Brain pericyte (primary cell): ENCODE results near the gene PER2.

Experiments
- DNase-seq: peaks from one replicate; pipeline ENCODE4 v3.0.0-alpha.2; 2012; ENCODE audit warnings: low read depth, low spot score

The PER2 gene

DNA sequence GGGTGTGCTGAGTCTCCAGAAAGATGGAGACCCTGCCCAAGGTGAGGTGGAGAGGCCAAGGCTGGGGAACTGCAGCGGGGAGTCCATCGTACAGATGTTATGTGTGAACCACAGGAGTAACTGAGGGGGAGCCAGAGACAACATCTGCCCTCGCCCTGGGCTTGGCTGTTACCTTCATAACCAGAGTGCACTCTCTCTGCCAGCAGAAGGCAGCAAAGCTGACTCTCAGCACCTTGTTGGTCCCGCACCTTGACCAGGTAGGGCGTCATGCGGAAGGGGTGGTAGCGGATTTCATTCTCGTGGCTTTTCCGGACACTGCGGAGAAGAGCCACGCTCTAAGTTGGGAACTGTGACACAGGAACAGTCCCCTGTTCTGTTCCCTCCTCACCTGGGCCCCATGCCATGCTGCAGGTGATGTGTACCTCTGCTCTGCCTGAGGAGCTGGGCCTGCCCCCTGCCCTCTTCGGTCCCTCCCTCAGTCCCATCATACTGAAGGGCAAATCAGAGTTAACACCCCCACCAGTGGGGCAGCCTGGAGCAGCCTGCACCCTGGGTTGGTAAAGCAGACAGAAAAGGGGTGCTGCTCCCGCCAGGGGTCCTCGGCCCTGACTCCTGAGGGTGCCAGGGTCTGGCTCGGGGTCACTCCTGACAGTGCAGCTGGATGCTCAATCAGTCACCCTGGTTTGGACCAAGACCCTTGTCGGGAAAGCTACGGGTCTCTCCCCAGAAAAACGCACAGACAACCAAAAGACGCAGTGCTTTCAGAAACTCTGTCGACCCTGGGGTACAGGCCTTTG is 20.3 kb downstream of the PER2 start:
- no peak for DNase-seq

DNA sequence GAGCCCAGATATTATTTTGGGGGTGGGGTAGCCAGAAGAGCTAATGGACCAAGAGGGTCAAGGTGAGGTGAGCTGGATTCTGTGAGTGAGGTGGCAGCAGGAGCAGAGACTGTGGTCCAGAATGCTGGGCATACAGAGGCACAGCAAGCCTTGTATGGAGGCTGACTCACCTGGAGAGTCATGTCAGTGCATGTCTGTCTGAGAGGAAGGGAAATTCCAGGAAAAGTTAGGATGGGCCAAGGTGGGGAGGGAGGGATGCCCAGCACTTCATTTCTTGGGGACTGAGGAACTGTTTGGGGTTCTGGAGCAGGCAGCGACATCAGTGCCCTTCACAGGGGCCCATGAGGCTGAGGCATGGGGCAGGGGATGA is 21.1 kb downstream of the PER2 start:
- no peak for DNase-seq

GRCh38 chr2:238265605-238266004 is 22.8 kb downstream of the PER2 start:
- no peak for DNase-seq

GRCh38 chr2:238264072-238264460 is 24.3 kb downstream of the PER2 start:
- no peak for DNase-seq

- DNase-seq, result peak; percentile 72
Observed at GRCh38 chr2:238263204-238264071, 25.0 kb downstream of the PER2 start.

DNA sequence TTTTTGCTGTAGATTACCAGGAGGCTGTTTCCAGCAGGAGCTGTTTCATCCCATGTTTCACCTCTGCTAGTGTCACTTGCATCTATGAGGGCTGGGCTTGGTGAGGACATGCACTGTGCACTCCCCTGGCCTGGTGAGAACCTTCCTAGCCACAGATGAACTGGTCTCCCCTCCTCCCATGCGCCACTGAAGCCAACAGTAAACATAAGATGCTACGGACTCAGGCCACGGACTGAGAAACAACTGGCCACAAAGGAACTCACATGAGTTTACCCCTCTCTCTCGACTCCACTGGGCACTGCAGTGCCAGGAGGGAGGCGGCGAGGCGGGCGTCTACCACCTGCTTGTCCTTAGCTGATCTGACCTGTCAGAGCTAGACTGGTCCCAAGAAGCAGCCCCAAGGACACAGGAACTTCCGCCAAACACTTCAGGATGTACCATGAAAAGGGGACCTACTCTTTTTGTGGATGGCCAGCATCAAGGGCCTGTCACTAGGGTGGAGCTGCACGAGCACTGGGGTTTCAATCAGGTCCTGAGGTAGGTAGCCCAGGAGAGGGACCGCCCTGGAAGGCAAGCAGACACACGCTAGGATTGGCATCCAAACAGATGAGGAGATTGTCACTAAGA is 25.8 kb downstream of the PER2 start:
- no peak for DNase-seq

DNA sequence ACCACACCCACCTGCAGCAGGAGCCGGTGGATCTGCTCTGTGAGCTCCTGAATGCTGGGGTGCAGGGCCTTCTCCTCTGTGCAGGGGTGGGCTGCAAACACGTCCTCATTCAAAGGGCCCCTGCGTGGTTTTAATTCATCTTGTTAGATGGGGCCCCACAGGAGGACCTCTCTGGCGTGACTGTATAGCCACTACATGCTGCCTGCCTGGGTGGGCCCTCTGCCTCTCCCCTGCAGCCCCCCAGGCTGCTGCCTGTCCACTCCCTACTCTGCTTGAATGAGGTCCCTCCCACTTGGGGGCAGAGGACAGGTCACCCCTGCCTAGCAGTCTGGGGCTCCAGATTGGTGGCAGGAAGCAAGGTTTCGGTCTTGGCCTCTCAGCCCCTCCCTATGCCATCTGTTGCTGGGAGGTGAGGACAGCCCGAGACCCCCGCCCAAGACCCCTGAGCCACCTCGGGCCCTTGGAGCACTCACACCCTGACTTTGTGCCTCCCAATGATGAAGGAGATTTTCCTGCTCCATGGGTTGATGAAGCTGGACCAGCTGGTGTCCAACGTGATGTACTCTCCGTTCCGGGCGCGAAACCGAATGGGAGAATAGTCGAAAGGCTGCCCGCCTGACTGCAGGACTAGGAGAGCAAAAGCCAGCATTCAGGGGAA is 26.6 kb downstream of the PER2 start:
- no peak for DNase-seq

DNA sequence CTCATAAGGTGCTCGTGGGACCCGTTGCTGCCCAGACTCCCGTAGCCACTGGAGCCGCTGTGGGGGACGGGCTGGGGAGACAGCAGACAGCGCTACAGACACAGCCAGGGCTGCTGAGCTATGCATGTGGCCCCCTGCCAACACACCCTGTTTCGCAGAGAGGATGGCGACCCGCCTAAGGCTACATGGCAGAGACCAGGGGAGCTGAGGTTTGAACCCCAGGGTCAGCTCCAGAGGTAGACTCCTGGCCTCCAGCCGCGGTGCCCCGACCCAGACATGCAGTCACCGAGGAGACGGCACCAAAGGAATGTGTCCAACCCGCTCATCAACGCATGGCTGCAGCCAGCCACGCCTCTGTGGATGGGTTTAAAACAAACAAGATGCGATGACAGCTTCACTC is 27.5 kb downstream of the PER2 start:
- no peak for DNase-seq

GRCh38 chr2:238259061-238260020 is 29.1 kb downstream of the PER2 start:
- DNase-seq, result no peak

DNA sequence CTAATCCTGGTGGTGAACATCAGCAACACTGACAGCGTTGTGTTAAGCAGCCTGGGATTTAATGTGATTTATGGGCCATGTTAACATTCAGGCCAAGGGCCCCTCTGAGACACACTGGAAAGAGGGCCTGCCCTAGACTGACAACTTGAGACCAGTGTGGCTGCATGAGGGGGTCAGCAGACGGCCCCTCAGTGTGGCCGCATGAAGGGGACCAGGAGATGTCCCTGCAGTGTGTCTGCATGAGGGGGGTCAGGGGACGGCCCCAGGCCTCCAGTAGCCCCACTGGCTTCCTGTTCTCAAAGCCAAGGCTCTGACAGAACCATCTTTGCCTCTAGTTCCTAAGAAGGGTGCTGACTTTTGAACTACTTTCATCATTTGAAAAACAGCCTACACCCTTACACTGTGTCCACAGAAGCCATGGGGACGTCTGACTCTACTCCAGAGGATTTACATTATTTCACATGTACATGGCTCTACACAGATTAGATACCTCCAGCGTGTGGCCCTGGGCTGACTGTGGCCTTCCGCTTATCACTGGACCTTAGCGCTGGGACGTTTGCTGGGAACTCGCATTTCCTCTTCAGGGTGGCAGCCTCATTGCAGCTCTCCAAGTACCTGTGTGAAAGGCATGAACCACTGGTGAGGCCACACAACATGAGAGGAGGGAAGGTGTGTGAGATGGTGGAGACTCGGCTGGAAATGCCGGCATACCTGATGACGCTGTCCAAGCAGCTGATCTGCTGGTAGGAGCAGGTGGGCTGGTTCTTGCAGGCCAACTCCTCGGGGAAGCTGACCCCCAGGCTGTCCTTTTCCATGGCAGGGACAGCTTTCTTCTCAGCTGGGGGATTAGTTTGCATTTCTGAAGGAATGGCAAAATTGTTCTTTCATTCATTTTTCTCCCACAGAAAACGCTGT is 30.4 kb downstream of the PER2 start:
- DNase-seq, result no peak

- DNase-seq, result no peak
Observed at GRCh38 chr2:238256594-238257104, 31.8 kb downstream of the PER2 start.

DNA sequence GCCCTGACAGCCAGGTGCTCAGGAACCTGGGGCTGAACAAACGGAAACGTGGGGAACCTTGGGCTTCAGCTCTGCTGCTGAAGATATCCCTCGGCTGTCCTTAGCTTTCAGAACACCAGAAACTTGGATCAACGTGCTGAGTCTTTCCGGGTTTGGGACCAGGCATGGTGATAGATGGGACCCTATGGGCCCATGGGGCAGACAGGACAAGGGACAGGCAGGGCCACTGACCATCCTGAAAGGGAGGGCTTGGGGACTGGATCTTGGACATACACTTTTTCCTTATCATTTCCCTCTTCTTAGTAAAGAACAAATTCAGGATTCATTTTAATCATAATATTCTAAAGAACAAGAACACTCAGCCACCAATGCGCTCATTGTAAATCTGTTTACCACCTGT is 32.3 kb downstream of the PER2 start:
- no peak for DNase-seq

DNA sequence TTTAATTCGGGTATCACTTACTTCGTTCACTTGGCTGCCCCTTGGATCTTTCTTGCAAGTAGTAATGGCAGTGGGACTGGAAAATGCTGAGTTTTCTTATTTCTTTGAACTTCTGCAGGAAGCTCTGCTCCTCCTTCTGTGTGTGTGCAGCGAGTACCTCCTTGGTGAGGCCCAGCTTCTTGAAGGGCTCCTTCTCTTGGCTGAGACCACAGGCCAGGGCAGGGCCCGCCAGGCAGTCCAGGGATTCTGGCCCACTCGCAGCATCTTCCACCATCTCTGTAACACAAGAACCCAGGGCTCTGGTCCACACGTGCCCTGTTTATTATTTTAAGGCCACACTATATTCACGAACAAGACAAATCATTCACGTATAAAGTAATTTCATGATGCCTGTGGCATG is 32.8 kb downstream of the PER2 start:
- no peak for DNase-seq

- no peak for DNase-seq
Observed at GRCh38 chr2:238255151-238255551, 33.3 kb downstream of the PER2 start.

- DNase-seq, result no peak
Observed at GRCh38 chr2:238254095-238254723, 34.2 kb downstream of the PER2 start.

GRCh38 chr2:238252766-238253630 is 35.4 kb downstream of the PER2 start:
- DNase-seq, result no peak

DNA sequence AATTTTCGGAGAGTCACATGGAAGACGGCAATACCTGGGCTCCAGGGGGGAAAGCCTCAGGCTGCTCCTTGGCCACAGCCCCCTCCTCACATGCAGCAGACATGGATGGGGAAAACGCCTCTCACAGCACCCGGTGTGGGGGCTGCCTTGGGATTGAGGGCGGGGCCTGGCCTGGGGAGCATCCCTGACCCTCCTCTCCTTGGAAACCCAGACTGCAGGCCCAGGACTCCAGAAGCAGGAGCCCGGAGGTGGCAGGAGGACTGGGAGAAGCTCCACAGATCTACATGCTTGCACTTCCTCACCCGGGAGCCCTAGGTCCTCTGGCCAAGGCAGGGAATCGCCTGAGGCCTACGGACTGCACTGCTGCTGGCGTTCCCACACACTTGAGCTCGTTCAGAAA is 36.4 kb downstream of the PER2 start:
- DNase-seq, result no peak

DNA sequence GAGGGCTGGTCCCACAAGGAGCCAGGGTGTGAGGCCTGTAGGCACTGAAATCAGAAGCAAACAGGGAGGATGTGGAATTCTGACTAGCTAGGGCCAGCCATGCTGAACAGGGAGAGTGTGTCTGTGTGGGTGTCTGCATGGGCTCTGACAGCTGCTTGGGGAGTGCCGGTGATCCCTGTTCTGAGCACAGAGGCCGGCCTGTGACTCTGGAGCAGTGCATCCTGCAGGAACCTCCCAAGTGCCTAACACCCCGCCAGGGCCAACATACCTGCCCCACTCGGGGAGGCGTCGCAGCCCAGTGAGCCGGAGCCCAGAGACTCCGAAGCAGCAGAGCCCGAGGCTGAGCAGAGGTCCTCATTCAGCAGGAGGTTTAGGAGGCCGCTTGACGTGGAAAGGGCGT is 37.1 kb downstream of the PER2 start:
- DNase-seq, result no peak
